ENCODE data around the gene MED12L.

- no peak for TF ChIP-seq GATA2 (IDR thresholded peaks at IDR 0.05; ENCODE audit: low read depth, low read length)
- no peak for TF ChIP-seq GATA3 (IDR thresholded peaks at IDR 0.05; ENCODE audit: low read depth, low read length)
Measured at GRCh38 chr3:151262871-151263525, 177.5 kb downstream of the MED12L start.
